Testis (tissue), 3 donors: ENCODE data around the gene ZSWIM5. TPM values are rescaled to one million over a fixed set of nuclear protein-coding genes. Genes with fewer than 3 reads are reported as not detected.

Experiments used
- DNase-seq: peaks from one replicate; pipeline ENCODE4 v3.0.0-alpha.2; 2019
- H3K27ac ChIP-seq, 2 donors: fragments of 200-600 bp; sonication (generic); one replicate each; pipeline ENCODE4 v1.5.1; 2019
- H3K27me3 ChIP-seq: fragments of 200-600 bp; sonication (generic); one replicate; pipeline ENCODE4 v1.5.1; 2019
- H3K36me3 ChIP-seq: fragments of 200-600 bp; sonication (generic); one replicate; pipeline ENCODE4 v1.5.1; 2017; ENCODE audit warnings: low read depth; ENCODE audit errors: missing control alignments
- H3K4me1 ChIP-seq: fragments of 200-600 bp; sonication (generic); one replicate; pipeline ENCODE4 v1.5.1; 2019
- H3K4me3 ChIP-seq, 2 donors: fragments of 200-600 bp; sonication (generic); one replicate each; pipeline ENCODE4 v1.5.1; 2017 to 2019
- H3K9me3 ChIP-seq: fragments of 200-600 bp; sonication (generic); one replicate; pipeline ENCODE4 v1.5.1; 2017
- CTCF ChIP-seq, 3 experiments: fragments of 450-650 bp in 2 of 3; fragments of 200-600 bp in 1 of 3; sonication (generic) in 1 of 3; IDR thresholded peaks; one replicate each; pipeline ENCODE4 v1.5.1; 2016 to 2019; ENCODE audit warnings: antibody characterized with exemption in 3 of 3, mild to moderate bottlenecking in 2 of 3, moderate library complexity in 1 of 3
- POLR2A ChIP-seq: fragments of 450-650 bp; IDR thresholded peaks from one replicate; pipeline ENCODE4 v1.6.1; 2017; ENCODE audit warnings: antibody characterized with exemption, mild to moderate bottlenecking, moderate library complexity
- WGBS, 2 donors: methylation state at CpG; one replicate each; pipeline ENCODE4 v1.1.5; 2018; 5-methylcytosine and 5-hydroxymethylcytosine counted together
- intact Hi-C: fragments of 100-400 bp; cut with DNase I; formaldehyde crosslinking; loops from one replicate; pipeline ENCODE4 v1.15.1; 2023; ENCODE audit warnings: low total_unique reads
- polyA plus RNA-seq: library from polyadenylated mRNA; stranded (reverse); fragments of 350-450 nt; fragmentation: Illumina TruSeq; extraction: RNeasy Lipid Tissue Mini Kit (QIAGEN cat#74804); gene quantifications from one replicate; pipeline ENCODE4 v1.2.3, GENCODE V29; 2014; ENCODE audit warnings: low read depth, low replicate concordance; ENCODE audit not compliant: insufficient read depth
- total RNA-seq, 2 donors: library from RNA; depleted of rRNA; stranded (reverse); fragments of >200 nt; gene quantifications; one replicate each; pipeline ENCODE4 v1.2.3, GENCODE V29; 2016

Gene ZSWIM5
- total and polyA plus RNA-seq, 3 donors from 2014 or later = 8.8 to 19.5 (median 13.7) TPM

GRCh38 chr1:45035631-45036301 lies 170.6 kb downstream of the ZSWIM5 start:
- H3K4me3 ChIP-seq = no peak overlapping the region
- H3K27me3 ChIP-seq = no peaks in the 10 kb centered on the region
- WGBS, 2 donors = 72 to 73% methylated on average over 7 of the region's 7 CpGs
- H3K27ac ChIP-seq = no peak overlapping the region
- H3K36me3 ChIP-seq = no peaks in the 10 kb centered on the region
- no peaks in the 10 kb centered on the region for H3K9me3 ChIP-seq
- H3K4me1 ChIP-seq = peaks cover 6% of the 10 kb centered on the region
- intact Hi-C loops = no loop called here
- TF ChIP-seq CTCF (IDR thresholded peaks at IDR 0.05) (no peak), POLR2A (no peak)
- no peak for DNase-seq

GRCh38 chr1:45033356-45033755 lies 173.0 kb downstream of the ZSWIM5 start:
- TF ChIP-seq CTCF (IDR thresholded peaks at IDR 0.05) = no peak
- TF ChIP-seq POLR2A = no peak
- H3K4me1 ChIP-seq = peaks cover 6% of the 10 kb centered on the region
- H3K36me3 ChIP-seq = no peaks in the 10 kb centered on the region
- intact Hi-C loops = no loop called here
- DNase-seq = no peak
- WGBS, 2 donors = 97 to 100% methylated on average over 1 of the region's 1 CpG
- H3K27me3 ChIP-seq = no peaks in the 10 kb centered on the region
- H3K4me3 ChIP-seq = no peak overlapping the region
- no peak overlapping the region for H3K27ac ChIP-seq
- no peaks in the 10 kb centered on the region for H3K9me3 ChIP-seq

- Histone ChIP-seq H3K27me3 (no peaks in the 10 kb centered on the region), H3K4me3 (no peak overlapping the region), H3K36me3 (no peaks in the 10 kb centered on the region), H3K9me3 (no peaks in the 10 kb centered on the region), H3K4me1 (peaks cover 6% of the 10 kb centered on the region), H3K27ac (no peak overlapping the region)
- intact Hi-C loops = no loop called here
- 63 to 66% methylated on average over 2 of the region's 2 CpGs for WGBS, 2 donors
- TF ChIP-seq CTCF (IDR thresholded peaks at IDR 0.05) (no peak), POLR2A (no peak)
- no peak for DNase-seq
Observed at GRCh38 chr1:45032837-45033236, 173.6 kb downstream of the ZSWIM5 start.

- Histone ChIP-seq H3K36me3 (no peaks in the 10 kb centered on the region), H3K4me3 (no peak overlapping the region), H3K27me3 (no peaks in the 10 kb centered on the region), H3K27ac (no peak overlapping the region), H3K4me1 (no peaks in the 10 kb centered on the region), H3K9me3 (no peaks in the 10 kb centered on the region)
- intact Hi-C loops = no loop called here
- 93 to 100% methylated on average over 1 of the region's 1 CpG for WGBS, 2 donors
- no peak for DNase-seq
- TF ChIP-seq CTCF (IDR thresholded peaks at IDR 0.05) (no peak), POLR2A (no peak)
Observed at GRCh38 chr1:45026446-45026845, 180.0 kb downstream of the ZSWIM5 start.

GRCh38 chr1:45023663-45024062 lies 182.7 kb downstream of the ZSWIM5 start:
- Histone ChIP-seq H3K4me3 (no peak overlapping the region), H3K9me3 (no peaks in the 10 kb centered on the region), H3K36me3 (no peaks in the 10 kb centered on the region), H3K27me3 (no peaks in the 10 kb centered on the region), H3K27ac (no peak overlapping the region), H3K4me1 (no peaks in the 10 kb centered on the region)
- intact Hi-C loops = no loop called here
- no peak for TF ChIP-seq POLR2A
- no peak for DNase-seq
- WGBS, 2 donors = 92 to 94% methylated on average over 1 of the region's 1 CpG
